Stimulated activated CD4-positive, alpha-beta T cell treated with anti-CD3 and anti-CD28 coated beads, TNF-alpha, amount 100 ng/mL, for 24 hours (primary cell): Measurements from ENCODE around the gene APBA3.
A peak's percentile ranks its signal among the peaks of the same experiment; 100 is the strongest.
"Not testable (repeated sequence)": the region's sequence is repeated elsewhere in the genome, so short reads cannot be mapped to it uniquely, and the experiment has no call there.

Source experiments
- DNase-seq, 3 experiments: peaks; one replicate each; pipeline ENCODE4 v3.0.0-alpha.2; 2020; ENCODE audit warnings: low read depth in 3 of 3

APBA3 gene

GRCh38 chr19:3771000-3771905 lies 9.8 kb upstream of the APBA3 start:
- no peak for DNase-seq

- no peak for DNase-seq
Observed at GRCh38 chr19:3770136-3770999, 8.9 kb upstream of the APBA3 start.

- DNase-seq: no peak
Observed at GRCh38 chr19:3769494-3769893, 8.0 kb upstream of the APBA3 start.

GRCh38 chr19:3768748-3769099 lies 7.2 kb upstream of the APBA3 start:
- DNase-seq: no peak

GRCh38 chr19:3768015-3768747 lies 6.7 kb upstream of the APBA3 start:
- no peak for DNase-seq

GRCh38 chr19:3767050-3767449 lies 5.6 kb upstream of the APBA3 start:
- no peak for DNase-seq

- DNase-seq: no peak
Observed at GRCh38 chr19:3766520-3766919, 5.0 kb upstream of the APBA3 start.

GRCh38 chr19:3765757-3766156 lies 4.3 kb upstream of the APBA3 start:
- not testable (repeated sequence) for DNase-seq

- DNase-seq: no peak
Observed at GRCh38 chr19:3765121-3765520, 3.6 kb upstream of the APBA3 start.

GRCh38 chr19:3762501-3763459 lies 1.3 kb upstream of the APBA3 start, which contains the start of gene MRPL54:
Gene MRPL54, plus strand, starts transcription at chr19:3762682. Its CDS starts 19 bp downstream, at chr19:3762701.
- peak; percentile 97 to 99 (median 97) for DNase-seq

- DNase-seq: no peak
Observed at GRCh38 chr19:3762130-3762473, 610 bp upstream of the APBA3 start.

- DNase-seq: no peak
Observed at GRCh38 chr19:3760871-3761361, 576 bp downstream of the APBA3 start.

GRCh38 chr19:3759482-3760254 lies 1.8 kb downstream of the APBA3 start:
- no peak for DNase-seq

GRCh38 chr19:3758297-3758696 lies 3.2 kb downstream of the APBA3 start:
- not testable (repeated sequence) for DNase-seq

- not testable (repeated sequence) for DNase-seq
Observed at GRCh38 chr19:3757705-3758104, 3.8 kb downstream of the APBA3 start.

- DNase-seq: no peak
Observed at GRCh38 chr19:3753631-3754410, 7.7 kb downstream of the APBA3 start.

- no peak for DNase-seq
Observed at GRCh38 chr19:3752492-3752891, 9.0 kb downstream of the APBA3 start.

- DNase-seq: no peak
Observed at GRCh38 chr19:3751236-3751635, 10.3 kb downstream of the APBA3 start.

GRCh38 chr19:3750211-3750610 lies 11.3 kb downstream of the APBA3 start:
- no peak for DNase-seq
